SK-N-SH (cell line): Measurements from ENCODE around the gene C19orf53.

Experiments
- FOXJ3 ChIP-seq: sonication (generic); formaldehyde crosslinking; IDR thresholded peaks from 2 replicates; pipeline ENCODE4 v1.5.1; 2020; ENCODE audit warnings: mild to moderate bottlenecking, missing genetic modification reagents
- POLR2AphosphoS5 ChIP-seq: IDR thresholded peaks from 2 replicates; pipeline ENCODE4 v1.6.1; 2012; ENCODE audit warnings: low read depth, low read length
- RXRA ChIP-seq: IDR thresholded peaks from 2 replicates; pipeline ENCODE4 v1.4.0; 2012; ENCODE audit warnings: low read depth, mild to moderate bottlenecking, borderline replicate concordance
- TF ChIP-seq, protein P1 (sequence below): fragments of 200-600 bp; sonication (generic); IDR thresholded peaks from 2 replicates; pipeline ENCODE4 v1.6.1; 2017; ENCODE audit warnings: antibody characterized with exemption, mild to moderate bottlenecking, moderate library complexity
- TF ChIP-seq, protein P2 (sequence below): IDR thresholded peaks from 2 replicates; pipeline ENCODE4 v1.4.0; 2012; ENCODE audit warnings: low read depth

DNA sequence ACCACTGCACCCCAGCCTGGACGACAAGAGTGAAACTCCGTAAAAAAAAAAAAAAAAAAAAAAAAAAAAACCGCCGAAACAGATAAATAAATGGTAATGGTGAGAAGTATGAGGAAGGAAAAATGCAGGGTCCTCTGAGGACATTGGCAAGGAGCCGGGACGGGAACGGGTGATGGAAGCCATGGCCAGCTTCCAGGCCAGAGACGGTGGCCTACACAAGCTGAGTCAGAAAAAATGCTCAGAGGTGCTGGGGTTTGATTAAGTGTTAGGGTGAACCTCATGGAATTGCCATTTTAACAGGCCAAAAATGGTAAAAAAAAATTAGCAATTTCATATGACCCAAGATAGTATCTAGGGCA, 20.1 kb downstream of the C19orf53 start:
- TF ChIP-seq POLR2AphosphoS5 (peak; percentile 14; the same call in 1 of the 2 replicates), RXRA (peak; percentile 64; the same call in 1 of the 2 replicates), FOXJ3 (CRISPR knock-in tag) (no peak)
- TF ChIP-seq, protein P1, sequence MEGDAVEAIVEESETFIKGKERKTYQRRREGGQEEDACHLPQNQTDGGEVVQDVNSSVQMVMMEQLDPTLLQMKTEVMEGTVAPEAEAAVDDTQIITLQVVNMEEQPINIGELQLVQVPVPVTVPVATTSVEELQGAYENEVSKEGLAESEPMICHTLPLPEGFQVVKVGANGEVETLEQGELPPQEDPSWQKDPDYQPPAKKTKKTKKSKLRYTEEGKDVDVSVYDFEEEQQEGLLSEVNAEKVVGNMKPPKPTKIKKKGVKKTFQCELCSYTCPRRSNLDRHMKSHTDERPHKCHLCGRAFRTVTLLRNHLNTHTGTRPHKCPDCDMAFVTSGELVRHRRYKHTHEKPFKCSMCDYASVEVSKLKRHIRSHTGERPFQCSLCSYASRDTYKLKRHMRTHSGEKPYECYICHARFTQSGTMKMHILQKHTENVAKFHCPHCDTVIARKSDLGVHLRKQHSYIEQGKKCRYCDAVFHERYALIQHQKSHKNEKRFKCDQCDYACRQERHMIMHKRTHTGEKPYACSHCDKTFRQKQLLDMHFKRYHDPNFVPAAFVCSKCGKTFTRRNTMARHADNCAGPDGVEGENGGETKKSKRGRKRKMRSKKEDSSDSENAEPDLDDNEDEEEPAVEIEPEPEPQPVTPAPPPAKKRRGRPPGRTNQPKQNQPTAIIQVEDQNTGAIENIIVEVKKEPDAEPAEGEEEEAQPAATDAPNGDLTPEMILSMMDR = no peak
- TF ChIP-seq, protein P2, sequence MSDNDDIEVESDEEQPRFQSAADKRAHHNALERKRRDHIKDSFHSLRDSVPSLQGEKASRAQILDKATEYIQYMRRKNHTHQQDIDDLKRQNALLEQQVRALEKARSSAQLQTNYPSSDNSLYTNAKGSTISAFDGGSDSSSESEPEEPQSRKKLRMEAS = no peak
